HL-60/S4 treated with retinoic acid at 250 ng/mL for 4 days and 3 days (cell line): Measurements from ENCODE around the gene RBM45.
"Not testable (repeated sequence)": the region's sequence is repeated elsewhere in the genome, so short reads cannot be mapped to it uniquely, and the experiment has no call there.

Experiments
- in situ Hi-C: fragments of 300-500 bp; cut with MboI; formaldehyde crosslinking; loops from 2 replicates; pipeline ENCODE4 v1.7.0; 2022; ENCODE audit warnings: low sequenced_read_pairs

RBM45 gene

GRCh38 chr2:178106053-178106452, 6.2 kb upstream of the RBM45 start:
- in situ Hi-C loops = no loop called here

- in situ Hi-C loops = no loop called here
Observed at GRCh38 chr2:178108176-178108575, 4.1 kb upstream of the RBM45 start.

- in situ Hi-C loops = no loop called here
Observed at GRCh38 chr2:178109813-178110212, 2.4 kb upstream of the RBM45 start.

- in situ Hi-C loops = no loop called here
Observed at GRCh38 chr2:178110681-178111080, 1.6 kb upstream of the RBM45 start.

- in situ Hi-C loops = no loop called here
Observed at GRCh38 chr2:178111743-178112142, 494 bp upstream of the RBM45 start.

GRCh38 chr2:178114462-178114861, 2.2 kb downstream of the RBM45 start:
- in situ Hi-C loops = no loop called here

GRCh38 chr2:178115271-178115670, 3.0 kb downstream of the RBM45 start:
- in situ Hi-C loops = no loop called here

GRCh38 chr2:178117725-178118124, 5.5 kb downstream of the RBM45 start:
- in situ Hi-C loops = no loop called here

GRCh38 chr2:178119179-178119922, 7.1 kb downstream of the RBM45 start:
- in situ Hi-C loops = no loop called here

- in situ Hi-C loops = no loop called here
Observed at GRCh38 chr2:178123163-178123562, 10.9 kb downstream of the RBM45 start.

GRCh38 chr2:178125125-178125524, 12.9 kb downstream of the RBM45 start:
- in situ Hi-C loops = no loop called here

- in situ Hi-C loops = no loop called here
Observed at GRCh38 chr2:178125862-178126261, 13.6 kb downstream of the RBM45 start.

GRCh38 chr2:178128836-178129630, 16.8 kb downstream of the RBM45 start:
- in situ Hi-C loops = no loop called here

GRCh38 chr2:178136321-178137025, 24.2 kb downstream of the RBM45 start:
- in situ Hi-C loops = no loop called here

GRCh38 chr2:178142274-178143065, 30.2 kb downstream of the RBM45 start:
- in situ Hi-C loops = no loop called here

GRCh38 chr2:178143481-178143880, 31.2 kb downstream of the RBM45 start:
- in situ Hi-C loops = no loop called here

GRCh38 chr2:178152033-178152432, 39.8 kb downstream of the RBM45 start:
- in situ Hi-C loops = no loop called here

GRCh38 chr2:178152542-178152941, 40.3 kb downstream of the RBM45 start:
- in situ Hi-C loops = no loop called here

GRCh38 chr2:178152977-178153376, 40.7 kb downstream of the RBM45 start:
- in situ Hi-C loops = no loop called here

GRCh38 chr2:178153878-178154277, 41.6 kb downstream of the RBM45 start:
- in situ Hi-C loops = not testable (repeated sequence)

GRCh38 chr2:178155524-178155923, 43.3 kb downstream of the RBM45 start:
- in situ Hi-C loops = no loop called here
